PC-9 (cell line): ENCODE measurements around the gene RNU7-1. TPM values are rescaled to one million over a fixed set of nuclear protein-coding genes. Genes with fewer than 3 reads are reported as not detected.
A peak's percentile ranks its signal among the peaks of the same experiment; 100 is the strongest.

ENCODE experiments used
- BruUV-seq: library from RNA; stranded (reverse); fragments of 400-500 nt; replicated peaks from 2 replicates; lab custom pipeline; 2021; lab: Mats Ljungman, UMichigan
- CTCF ChIA-PET: fragments of 300-600 bp; sonication (Branson Sonifier 250); formaldehyde crosslinking; loops from one replicate; lab custom pipeline; 2022; ENCODE audit warnings: antibody characterized with exemption; lab: Charles Lee
- POLR2A ChIA-PET: fragments of 300-600 bp; sonication (Branson Sonifier 250); formaldehyde crosslinking; loops from one replicate; lab custom pipeline; 2022; ENCODE audit warnings: antibody characterized with exemption; ENCODE audit not compliant: unreplicated experiment; lab: Charles Lee
- DNase-seq, 2 experiments: peaks; one replicate each; pipeline versions ENCODE4 v3.0.0 to v3.0.0-alpha.2; 2015 to 2022; ENCODE audit warnings: mixed read lengths in 1 of 2
- H2AFZ ChIP-seq: fragments of 200-600 bp; sonication (generic); 2 replicates; pipeline ENCODE4 v1.8.1; 2017; ENCODE audit warnings: antibody characterized with exemption
- H3F3A ChIP-seq: fragments of 200-600 bp; sonication (generic); 2 replicates; pipeline ENCODE4 v1.8.1; 2017; ENCODE audit warnings: antibody characterized with exemption, mild to moderate bottlenecking, low read depth; ENCODE audit not compliant: insufficient read depth
- H3K27ac ChIP-seq: fragments of 200-600 bp; sonication (generic); 2 replicates; pipeline ENCODE4 v1.6.1; 2016; ENCODE audit warnings: mixed run types
- H3K27me3 ChIP-seq: fragments of 200-600 bp; sonication (generic); 2 replicates; pipeline ENCODE4 v1.6.1; 2016; ENCODE audit warnings: low read depth, mixed run types; ENCODE audit not compliant: insufficient read depth
- H3K36me3 ChIP-seq: fragments of 200-600 bp; sonication (generic); 2 replicates; pipeline ENCODE4 v1.6.1; 2016; ENCODE audit warnings: low read depth, mixed run types
- H3K4me1 ChIP-seq: fragments of 200-600 bp; sonication (generic); replicated peaks from 2 replicates; pipeline ENCODE4 v1.6.1; 2016; ENCODE audit warnings: mixed run types; ENCODE audit not compliant: insufficient read depth
- H3K4me2 ChIP-seq: fragments of 200-600 bp; sonication (generic); 2 replicates; pipeline ENCODE4 v1.6.1; 2017; ENCODE audit warnings: mixed run types
- H3K4me3 ChIP-seq: fragments of 200-600 bp; sonication (generic); 2 replicates; pipeline ENCODE4 v1.6.1; 2016; ENCODE audit warnings: mixed run types
- H3K79me2 ChIP-seq: fragments of 200-600 bp; sonication (generic); 2 replicates; pipeline ENCODE4 v1.6.1; 2017; ENCODE audit warnings: low read depth, mixed run types
- H3K9me2 ChIP-seq: fragments of 200-600 bp; sonication (generic); 2 replicates; pipeline ENCODE4 v1.8.1; 2017; ENCODE audit warnings: mild to moderate bottlenecking; ENCODE audit not compliant: insufficient read depth
- H3K9me3 ChIP-seq: fragments of 200-600 bp; sonication (generic); 2 replicates; pipeline ENCODE4 v1.8.1; 2016; ENCODE audit warnings: low read depth; ENCODE audit not compliant: insufficient read depth
- H4K20me1 ChIP-seq: fragments of 200-600 bp; sonication (generic); 2 replicates; pipeline ENCODE4 v1.8.1; 2017; ENCODE audit not compliant: insufficient read depth
- CTCF ChIP-seq: fragments of 200-600 bp; sonication (generic); conservative IDR thresholded peaks from 2 replicates; pipeline ENCODE4 v1.6.1; 2017; ENCODE audit warnings: mixed run types, antibody characterized with exemption, mild to moderate bottlenecking, moderate library complexity
- EZH2 ChIP-seq: fragments of 200-600 bp; sonication (generic); IDR thresholded peaks from 2 replicates; pipeline ENCODE4 v1.8.0; 2017; ENCODE audit warnings: antibody characterized with exemption, low read depth
- intact Hi-C: fragments of 100-400 bp; cut with micrococcal nuclease; formaldehyde crosslinking; loops from one replicate; pipeline ENCODE4 v1.10.0; 2022; ENCODE audit not compliant: unreplicated experiment
- total RNA-seq: library from RNA; stranded (reverse); gene quantifications from 2 replicates; pipeline ENCODE4 v1.2.3, GENCODE V29; 2021

RNU7-1 gene
- total RNA-seq, 1 experiment from 2014 or later = not detected

- no peaks in the 10 kb centered on the region for H3K9me3 ChIP-seq
- peaks cover 42% of the 10 kb centered on the region for H3K36me3 ChIP-seq
- peaks cover 76% of the 10 kb centered on the region for H3F3A ChIP-seq
- TF ChIP-seq CTCF (no peak), EZH2 (no peak)
- intact Hi-C loops = no loop called here
- POLR2A ChIA-PET = interaction anchor here (0.6 to 0.7 kb wide), 2 partner anchors 91 to 130 kb away, joined by 3 to 5 read pairs; no protein-coding TSS in a partner anchor
- CTCF ChIA-PET = interaction anchor here (0.6 kb wide), 4 partner anchors 63 to 660 kb away, joined by 3 to 12 read pairs (median 10); no protein-coding TSS in a partner anchor
- H3K9me2 ChIP-seq = no peaks in the 10 kb centered on the region
- H3K4me2 ChIP-seq = no peak overlapping the region
- H4K20me1 ChIP-seq = peaks cover 3% of the 10 kb centered on the region; the same call in 1 of the 2 replicates
- no peak overlapping the region for H2AFZ ChIP-seq
- peaks cover 3% of the 10 kb centered on the region for H3K79me2 ChIP-seq
- no peak for DNase-seq
- no peaks in the 10 kb centered on the region for H3K27me3 ChIP-seq
- peak overlapping the region; percentile 31; the same call in 1 of the 2 replicates for H3K27ac ChIP-seq
- BruUV-seq = no TSS peak
- H3K4me3 ChIP-seq = no peak overlapping the region
- peaks cover 13% of the 10 kb centered on the region for H3K4me1 ChIP-seq
Observed at GRCh38 chr12:6978188-6978587, 34.6 kb downstream of the RNU7-1 start.

GRCh38 chr12:6978611-6979011 lies 35.0 kb downstream of the RNU7-1 start:
- Histone ChIP-seq H3K4me1 (peaks cover 13% of the 10 kb centered on the region), H3K9me2 (no peaks in the 10 kb centered on the region), H4K20me1 (peaks cover 3% of the 10 kb centered on the region; the same call in 1 of the 2 replicates), H3K9me3 (no peaks in the 10 kb centered on the region), H3F3A (peaks cover 76% of the 10 kb centered on the region), H3K27ac (peak overlapping the region; percentile 31), H3K36me3 (peaks cover 42% of the 10 kb centered on the region), H2AFZ (no peak overlapping the region), H3K27me3 (no peaks in the 10 kb centered on the region), H3K4me2 (no peak overlapping the region), H3K4me3 (no peak overlapping the region), H3K79me2 (no peaks in the 10 kb centered on the region)
- POLR2A ChIA-PET = interaction anchor here (0.6 to 0.7 kb wide), 2 partner anchors 90 to 130 kb away, joined by 3 to 5 read pairs; no protein-coding TSS in a partner anchor
- no peak for DNase-seq
- CTCF ChIA-PET = no interaction called here
- no TSS peak for BruUV-seq
- no peak for TF ChIP-seq CTCF
- no peak for TF ChIP-seq EZH2
- intact Hi-C loops = no loop called here

- no peaks in the 10 kb centered on the region for H3K27me3 ChIP-seq
- no peak overlapping the region for H3K4me2 ChIP-seq
- H3K79me2 ChIP-seq = no peaks in the 10 kb centered on the region
- peaks cover 76% of the 10 kb centered on the region for H3F3A ChIP-seq
- H3K4me1 ChIP-seq = peaks cover 13% of the 10 kb centered on the region
- BruUV-seq = no TSS peak
- no peak overlapping the region for H2AFZ ChIP-seq
- no peaks in the 10 kb centered on the region for H3K9me2 ChIP-seq
- H3K4me3 ChIP-seq = no peak overlapping the region
- peak overlapping the region; percentile 31 for H3K27ac ChIP-seq
- H4K20me1 ChIP-seq = peaks cover under 1% of the 10 kb centered on the region; the same call in 1 of the 2 replicates
- TF ChIP-seq EZH2 (no peak), CTCF (no peak)
- intact Hi-C loops = no loop called here
- peaks cover 42% of the 10 kb centered on the region for H3K36me3 ChIP-seq
- DNase-seq = no peak
- ChIA-PET POLR2A (no interaction called here), CTCF (no interaction called here)
- no peaks in the 10 kb centered on the region for H3K9me3 ChIP-seq
Observed at GRCh38 chr12:6979021-6979420, 35.4 kb downstream of the RNU7-1 start.
